ENCODE results near the gene TESK2. TPM values are rescaled to one million over a fixed set of nuclear protein-coding genes. Genes with fewer than 3 reads are reported as not detected.

TESK2 gene
- polyA plus RNA-seq (2013) = 10.0 TPM

- WGBS (ENCODE audit: insufficient coverage) = under 1% methylated on average over 48 of the region's 64 CpGs
- Histone ChIP-seq H3K4me3 (ENCODE audit: control insufficient read depth in 1 of 7, extremely low read depth in 1 of 7, insufficient read depth in 4 of 7, low read depth in 2 of 7, low read length in 6 of 7) (peak within 1 kb of the TSS; percentile 77 to 95 (median 90)), H3K27ac (ENCODE audit: insufficient read depth in 1 of 2, low read depth in 1 of 2, low read length in 2 of 2, poor library complexity in 1 of 2, severe bottlenecking in 2 of 2) (peak within 1 kb of the TSS; percentile 12 to 61), H3K4me1 (ENCODE audit: control extremely low read depth in 1 of 4, control insufficient read depth in 4 of 4, insufficient read depth in 4 of 4, low read length in 3 of 4) (peaks cover 5 to 20% (median 15%) of the 10 kb centered on the region in 4 experiments), H3K36me3 (ENCODE audit: control insufficient read depth in 4 of 4, insufficient read depth in 4 of 4, low read length in 3 of 4) (no peaks in the 10 kb centered on the region), H3K27me3 (replicated peaks in 2 of 5; ENCODE audit: control insufficient read depth in 4 of 5, insufficient read depth in 5 of 5, low read length in 4 of 5) (no peaks in the 10 kb centered on the region), H3K9me3 (ENCODE audit: control extremely low read depth in 1 of 5, control insufficient read depth in 4 of 5, insufficient read depth in 2 of 5, low read depth in 1 of 5, low read length in 4 of 5) (no peaks in the 10 kb centered on the region)
- CTCF ChIA-PET = interaction anchor here (0.9 to 10.9 kb wide), 14 partner anchors 10 to 479 kb away, joined by 3 to 190 read pairs (median 6); partner anchors contain the start of genes CCDC163, MMACHC, MUTYH and TOE1
- peak; percentile 100 for DNase-seq
- POLR2A ChIA-PET = interaction anchor here (0.6 to 1.5 kb wide), 4 partner anchors 30 to 187 kb away, joined by 3 read pairs; partner anchors contain the start of gene TOE1
Measured at GRCh38 chr1:45490626-45491486, at the start of gene TESK2. TESK2 (minus strand) TSS chr1:45491163; CDS start chr1:45457785, 33,378 bp downstream.

GRCh38 chr1:45536886-45537285, 45.9 kb upstream of the TESK2 start:
- 80% methylated on average over 4 of the region's 4 CpGs for WGBS (ENCODE audit: insufficient coverage)
- no peak for DNase-seq
- ChIA-PET POLR2A (interaction anchor here (0.7 to 2.0 kb wide), 2 partner anchors 15 kb away, joined by 3 to 16 read pairs; partner anchors contain the start of gene PRDX1), CTCF (interaction anchor here (1.2 to 4.9 kb wide), 4 partner anchors 8 to 21 kb away, joined by 4 to 37 read pairs (median 6); partner anchors contain the start of gene PRDX1)
- peaks cover 3 to 15% (median 4%) of the 10 kb centered on the region in 4 experiments for H3K4me1 ChIP-seq (ENCODE audit: control extremely low read depth in 1 of 4, control insufficient read depth in 4 of 4, insufficient read depth in 4 of 4, low read length in 3 of 4)
- H3K4me3 ChIP-seq (ENCODE audit: control insufficient read depth in 1 of 7, extremely low read depth in 1 of 7, insufficient read depth in 4 of 7, low read depth in 2 of 7, low read length in 6 of 7) = no peak overlapping the region
- no peaks in the 10 kb centered on the region for H3K36me3 ChIP-seq (ENCODE audit: control insufficient read depth in 4 of 4, insufficient read depth in 4 of 4, low read length in 3 of 4)
- H3K27me3 ChIP-seq (replicated peaks in 2 of 5; ENCODE audit: control insufficient read depth in 4 of 5, insufficient read depth in 5 of 5, low read length in 4 of 5) = no peaks in the 10 kb centered on the region
- H3K27ac ChIP-seq (ENCODE audit: insufficient read depth in 1 of 2, low read depth in 1 of 2, low read length in 2 of 2, poor library complexity in 1 of 2, severe bottlenecking in 2 of 2) = no peak overlapping the region
- no peaks in the 10 kb centered on the region for H3K9me3 ChIP-seq (ENCODE audit: control extremely low read depth in 1 of 5, control insufficient read depth in 4 of 5, insufficient read depth in 2 of 5, low read depth in 1 of 5, low read length in 4 of 5)

- H3K9me3 ChIP-seq (ENCODE audit: control extremely low read depth in 1 of 5, control insufficient read depth in 4 of 5, insufficient read depth in 2 of 5, low read depth in 1 of 5, low read length in 4 of 5) = no peaks in the 10 kb centered on the region
- POLR2A ChIA-PET = interaction anchor here (2.0 kb wide), 1 partner anchor 15 kb away, joined by 16 read pairs; the partner anchor contains the start of gene PRDX1
- 79% methylated on average over 3 of the region's 6 CpGs for WGBS (ENCODE audit: insufficient coverage)
- peak in 1 of 3 donors; percentile 46 for DNase-seq
- CTCF ChIA-PET = interaction anchor here (1.0 to 4.9 kb wide), 5 partner anchors 9 to 44 kb away, joined by 3 to 37 read pairs (median 7); partner anchors contain the start of gene PRDX1
- H3K4me3 ChIP-seq (ENCODE audit: control insufficient read depth in 1 of 7, extremely low read depth in 1 of 7, insufficient read depth in 4 of 7, low read depth in 2 of 7, low read length in 6 of 7) = no peak overlapping the region
- no peaks in the 10 kb centered on the region for H3K36me3 ChIP-seq (ENCODE audit: control insufficient read depth in 4 of 4, insufficient read depth in 4 of 4, low read length in 3 of 4)
- H3K4me1 ChIP-seq (ENCODE audit: control extremely low read depth in 1 of 4, control insufficient read depth in 4 of 4, insufficient read depth in 4 of 4, low read length in 3 of 4) = peaks cover 0 to 9% (median 2%) of the 10 kb centered on the region in 4 experiments
- no peak overlapping the region for H3K27ac ChIP-seq (ENCODE audit: insufficient read depth in 1 of 2, low read depth in 1 of 2, low read length in 2 of 2, poor library complexity in 1 of 2, severe bottlenecking in 2 of 2)
- H3K27me3 ChIP-seq (replicated peaks in 2 of 5; ENCODE audit: control insufficient read depth in 4 of 5, insufficient read depth in 5 of 5, low read length in 4 of 5) = no peaks in the 10 kb centered on the region
Measured at GRCh38 chr1:45535988-45536766, 45.2 kb upstream of the TESK2 start.

- WGBS (ENCODE audit: insufficient coverage) = 71% methylated on average over 5 of the region's 5 CpGs
- POLR2A ChIA-PET = interaction anchor here (0.6 kb wide), 1 partner anchor 28 kb away, joined by 3 read pairs; no protein-coding TSS in a partner anchor
- Histone ChIP-seq H3K4me3 (ENCODE audit: control insufficient read depth in 1 of 7, extremely low read depth in 1 of 7, insufficient read depth in 4 of 7, low read depth in 2 of 7, low read length in 6 of 7) (no peak overlapping the region), H3K36me3 (ENCODE audit: control insufficient read depth in 4 of 4, insufficient read depth in 4 of 4, low read length in 3 of 4) (no peaks in the 10 kb centered on the region), H3K9me3 (ENCODE audit: control extremely low read depth in 1 of 5, control insufficient read depth in 4 of 5, insufficient read depth in 2 of 5, low read depth in 1 of 5, low read length in 4 of 5) (no peaks in the 10 kb centered on the region), H3K27ac (ENCODE audit: insufficient read depth in 1 of 2, low read depth in 1 of 2, low read length in 2 of 2, poor library complexity in 1 of 2, severe bottlenecking in 2 of 2) (no peak overlapping the region), H3K4me1 (ENCODE audit: control extremely low read depth in 1 of 4, control insufficient read depth in 4 of 4, insufficient read depth in 4 of 4, low read length in 3 of 4) (peaks cover 0 to 6% (median 0%) of the 10 kb centered on the region in 4 experiments), H3K27me3 (replicated peaks in 2 of 5; ENCODE audit: control insufficient read depth in 4 of 5, insufficient read depth in 5 of 5, low read length in 4 of 5) (no peaks in the 10 kb centered on the region)
- no peak for DNase-seq
- CTCF ChIA-PET = interaction anchor here (1.5 kb wide), 1 partner anchor 8 kb away, joined by 3 read pairs; no protein-coding TSS in a partner anchor
Measured at GRCh38 chr1:45531873-45532272, 40.9 kb upstream of the TESK2 start.

- Histone ChIP-seq H3K27me3 (replicated peaks in 2 of 5; ENCODE audit: control insufficient read depth in 4 of 5, insufficient read depth in 5 of 5, low read length in 4 of 5) (no peaks in the 10 kb centered on the region), H3K4me3 (ENCODE audit: control insufficient read depth in 1 of 7, extremely low read depth in 1 of 7, insufficient read depth in 4 of 7, low read depth in 2 of 7, low read length in 6 of 7) (no peak overlapping the region), H3K27ac (ENCODE audit: insufficient read depth in 1 of 2, low read depth in 1 of 2, low read length in 2 of 2, poor library complexity in 1 of 2, severe bottlenecking in 2 of 2) (no peak overlapping the region), H3K36me3 (ENCODE audit: control insufficient read depth in 4 of 4, insufficient read depth in 4 of 4, low read length in 3 of 4) (no peaks in the 10 kb centered on the region), H3K4me1 (ENCODE audit: control extremely low read depth in 1 of 4, control insufficient read depth in 4 of 4, insufficient read depth in 4 of 4, low read length in 3 of 4) (peaks cover 0 to 4% (median 2%) of the 10 kb centered on the region in 4 experiments), H3K9me3 (ENCODE audit: control extremely low read depth in 1 of 5, control insufficient read depth in 4 of 5, insufficient read depth in 2 of 5, low read depth in 1 of 5, low read length in 4 of 5) (no peaks in the 10 kb centered on the region)
- DNase-seq = no peak
- ChIA-PET POLR2A (interaction anchor here (0.6 to 1.3 kb wide), 3 partner anchors 9 to 31 kb away, joined by 3 to 4 read pairs (median 4); partner anchors contain the start of gene PRDX1), CTCF (no interaction called here)
- WGBS (ENCODE audit: insufficient coverage) = 98% methylated on average over 7 of the region's 11 CpGs
Measured at GRCh38 chr1:45530632-45531135, 39.7 kb upstream of the TESK2 start.

- Histone ChIP-seq H3K27me3 (replicated peaks in 2 of 5; ENCODE audit: control insufficient read depth in 4 of 5, insufficient read depth in 5 of 5, low read length in 4 of 5) (no peaks in the 10 kb centered on the region), H3K9me3 (ENCODE audit: control extremely low read depth in 1 of 5, control insufficient read depth in 4 of 5, insufficient read depth in 2 of 5, low read depth in 1 of 5, low read length in 4 of 5) (no peaks in the 10 kb centered on the region), H3K36me3 (ENCODE audit: control insufficient read depth in 4 of 4, insufficient read depth in 4 of 4, low read length in 3 of 4) (no peaks in the 10 kb centered on the region), H3K4me3 (ENCODE audit: control insufficient read depth in 1 of 7, extremely low read depth in 1 of 7, insufficient read depth in 4 of 7, low read depth in 2 of 7, low read length in 6 of 7) (no peak overlapping the region), H3K4me1 (ENCODE audit: control extremely low read depth in 1 of 4, control insufficient read depth in 4 of 4, insufficient read depth in 4 of 4, low read length in 3 of 4) (peaks cover 0 to 25% (median 18%) of the 10 kb centered on the region in 4 experiments), H3K27ac (ENCODE audit: insufficient read depth in 1 of 2, low read depth in 1 of 2, low read length in 2 of 2, poor library complexity in 1 of 2, severe bottlenecking in 2 of 2) (no peak overlapping the region)
- ChIA-PET POLR2A (interaction anchor here (0.5 kb wide), 1 partner anchor 9 kb away, joined by 4 read pairs; no protein-coding TSS in a partner anchor), CTCF (interaction anchor here (5.9 to 12.1 kb wide), 2 partner anchors 10 to 41 kb away, joined by 37 to 171 read pairs; no protein-coding TSS in a partner anchor)
- DNase-seq = no peak
- WGBS (ENCODE audit: insufficient coverage) = no CpG with 5 or more reads among the region's 1 CpG
Measured at GRCh38 chr1:45526135-45526644, 35.2 kb upstream of the TESK2 start.
